Stimulated activated naive CD8-positive, alpha-beta T cell treated with anti-CD3 and anti-CD28 coated beads, Interleukin-15, Interleukin-2, amounts not matched to agents 100 U/mL and 50 U/mL, for 24 hours (primary cell): ENCODE measurements around the gene MRGPRX3.
"Not testable (repeated sequence)": the region's sequence is repeated elsewhere in the genome, so short reads cannot be mapped to it uniquely, and the experiment has no call there.

Source experiments
- ATAC-seq: fragments of 150-1000 bp; cut with Tn5 transposase; one replicate; pipeline ENCODE4 v1.10.0; 2021
- DNase-seq: peaks from one replicate; pipeline ENCODE4 v3.0.0; 2021

Gene MRGPRX3

DNA sequence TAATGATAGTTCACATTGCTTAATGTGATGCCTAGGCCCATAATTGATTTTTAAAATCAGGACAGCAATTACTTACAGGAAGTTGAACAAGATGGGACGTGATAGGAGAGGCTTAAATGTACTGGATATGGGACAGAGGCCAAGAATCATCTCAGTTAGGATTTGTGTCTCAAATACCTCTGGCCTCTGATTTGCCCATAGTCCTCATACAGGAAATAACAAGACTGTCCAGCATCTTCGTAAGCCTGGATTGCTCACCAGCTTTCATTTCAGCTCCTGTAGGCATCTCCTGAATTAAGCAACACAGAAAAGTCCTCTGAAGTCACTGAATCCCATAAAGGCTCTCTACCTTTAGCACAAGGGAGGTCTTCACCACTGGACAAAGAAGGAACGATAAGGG, at the start of gene MRGPRX3:
MRGPRX3 (plus strand) TSS at position 231 of the 400 bp plus-strand sequence. CDS start 4,632 bp downstream, outside the sequence.
- DNase-seq (no peak), ATAC-seq (no peak)

DNA sequence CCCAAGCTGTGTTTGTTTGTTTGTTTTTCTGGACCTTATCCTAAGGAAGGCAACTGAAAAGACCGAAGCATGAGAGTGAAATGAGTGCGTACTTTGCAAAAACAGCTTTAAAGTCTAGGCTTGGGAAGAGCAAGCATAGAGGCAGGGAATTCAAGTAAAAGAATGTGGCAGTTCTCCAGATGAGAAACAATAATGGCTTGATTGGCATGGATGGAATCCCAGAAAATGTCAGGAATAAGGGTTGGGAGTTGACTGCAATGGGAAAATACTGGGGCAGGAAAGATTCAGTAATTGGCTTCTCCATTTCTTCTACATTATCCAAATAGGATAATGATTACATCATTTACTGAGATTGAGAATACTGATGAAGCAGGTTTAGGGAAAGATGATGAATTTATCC, 44.0 kb upstream of the MRGPRX3 start:
- ATAC-seq (no peak), DNase-seq (no peak)

DNA sequence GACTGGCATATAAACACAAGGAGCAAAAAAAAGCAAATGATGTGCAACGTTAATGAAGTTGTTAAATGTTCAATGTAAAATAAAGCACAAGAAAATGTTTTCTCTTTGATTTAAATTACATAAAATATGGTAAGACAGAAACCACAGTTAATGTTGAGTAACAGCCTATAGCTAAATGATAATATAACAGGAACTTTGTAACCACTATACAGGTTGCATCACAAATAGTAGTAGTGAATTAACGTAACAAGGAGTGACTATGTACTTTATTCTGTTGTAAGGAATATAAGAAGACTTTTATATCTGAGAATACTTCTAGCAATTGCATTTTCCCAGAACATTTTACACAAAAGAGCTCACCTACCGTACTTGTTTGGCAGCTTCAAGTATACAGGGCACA, 43.4 kb upstream of the MRGPRX3 start:
- ATAC-seq (no peak), DNase-seq (no peak)

DNA sequence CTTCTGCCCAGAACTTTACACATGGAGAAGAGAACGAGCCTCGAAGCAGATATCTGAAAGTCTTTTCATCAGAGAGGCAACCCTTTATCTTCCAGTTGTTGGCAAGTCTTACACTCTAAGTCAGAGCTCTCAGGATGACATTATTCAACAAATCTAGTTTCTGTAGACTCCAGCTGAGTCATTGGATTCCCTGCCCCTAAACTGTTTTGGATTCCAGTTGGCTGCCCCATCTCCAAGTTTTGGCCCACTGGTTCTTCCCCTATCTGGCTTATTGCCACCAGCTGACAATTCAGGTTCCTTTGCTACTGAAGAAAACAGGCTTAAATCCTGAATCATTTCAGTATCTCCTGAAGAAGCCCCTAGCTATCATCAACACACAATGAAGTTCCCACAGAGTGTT, 40.6 kb upstream of the MRGPRX3 start:
- DNase-seq: no peak
- ATAC-seq: no peak

DNA sequence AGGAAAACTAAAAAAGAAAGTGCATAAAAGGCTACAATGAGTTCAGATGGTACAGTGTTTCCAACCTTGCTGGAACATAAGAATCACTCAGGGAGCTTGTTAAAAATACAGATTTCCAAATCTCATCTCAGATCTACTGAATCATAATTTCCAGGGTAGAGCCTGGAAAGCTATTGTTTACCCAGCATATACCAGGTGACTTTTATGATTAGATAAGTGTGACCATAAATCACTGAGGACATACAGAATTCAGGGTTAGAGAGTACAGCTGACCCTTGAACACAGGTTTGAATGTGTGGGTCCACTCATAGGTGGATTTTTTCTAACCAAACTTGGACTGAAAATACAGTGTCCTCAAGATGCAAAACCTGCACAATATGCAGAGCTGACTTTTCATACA, 38.4 kb upstream of the MRGPRX3 start:
- ATAC-seq: peak; percentile 19
- no peak for DNase-seq

DNA sequence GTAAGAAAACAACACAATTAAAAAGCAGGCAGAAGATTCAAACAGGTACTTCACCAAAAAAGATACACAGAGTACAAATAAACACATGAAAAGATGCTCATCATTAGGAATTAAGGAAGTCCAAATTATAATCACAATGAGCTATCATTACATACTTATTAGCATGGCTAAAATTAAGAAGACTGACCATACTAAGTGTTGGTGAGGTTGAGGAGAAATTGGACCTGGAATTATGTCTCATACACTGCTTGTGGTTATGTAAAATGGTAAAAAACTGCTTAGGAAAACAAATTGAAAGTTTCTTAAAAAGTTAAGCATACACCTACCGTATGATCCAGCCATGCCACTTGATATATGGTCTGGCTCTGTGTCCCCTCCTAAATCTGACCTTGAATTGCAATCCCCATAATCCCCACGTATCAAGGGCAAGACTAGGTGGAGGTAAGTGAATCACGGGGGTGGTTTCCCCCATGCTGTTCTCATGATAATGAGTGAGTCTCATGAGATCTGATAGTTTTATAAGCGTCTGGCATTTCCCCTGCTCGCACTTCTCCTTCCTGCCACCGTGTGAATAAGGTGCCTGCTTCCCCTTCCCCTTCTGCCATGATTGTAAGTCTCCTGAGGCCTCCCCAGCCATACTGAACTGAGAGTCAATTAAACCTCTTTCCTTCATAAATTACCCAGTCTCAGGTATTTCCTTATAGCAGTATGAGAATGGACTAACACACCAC, 31.3 kb upstream of the MRGPRX3 start:
- ATAC-seq: no peak
- no peak for DNase-seq

DNA sequence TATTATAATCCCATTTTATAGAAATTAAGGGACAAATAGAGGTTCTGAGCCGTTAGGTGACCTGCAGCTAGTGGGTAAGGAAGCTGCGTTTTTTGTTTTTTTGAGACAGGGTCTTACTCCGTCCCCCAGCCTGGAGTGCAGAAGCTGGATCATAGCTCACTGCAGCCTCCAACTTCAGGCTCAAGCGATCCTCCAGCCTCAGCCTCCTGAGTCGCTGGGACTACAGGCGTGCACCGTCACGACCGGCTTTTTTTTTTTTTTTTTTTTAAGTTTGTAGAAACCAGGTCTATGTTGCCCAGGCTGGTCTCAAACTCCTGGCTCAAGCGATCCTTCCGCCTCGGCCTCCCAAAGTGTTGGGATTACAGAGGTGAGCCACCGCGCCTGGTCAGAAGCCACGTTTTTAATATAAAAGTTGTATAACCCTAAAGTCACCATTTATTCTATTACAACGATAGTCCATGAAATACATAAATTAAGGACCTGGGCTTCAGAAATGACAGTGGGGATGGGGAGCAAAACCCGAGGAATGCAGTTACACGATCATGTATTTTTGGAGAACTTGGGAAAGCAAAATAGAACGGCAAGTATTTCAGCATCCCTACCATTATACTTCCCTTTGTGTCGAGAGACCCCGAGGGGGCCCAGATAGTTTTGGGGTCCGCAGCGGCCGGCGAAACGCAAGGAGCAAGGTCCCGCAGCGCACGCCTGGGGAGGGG, 27.1 kb upstream of the MRGPRX3 start:
- ATAC-seq (no peak), DNase-seq (no peak)

DNA sequence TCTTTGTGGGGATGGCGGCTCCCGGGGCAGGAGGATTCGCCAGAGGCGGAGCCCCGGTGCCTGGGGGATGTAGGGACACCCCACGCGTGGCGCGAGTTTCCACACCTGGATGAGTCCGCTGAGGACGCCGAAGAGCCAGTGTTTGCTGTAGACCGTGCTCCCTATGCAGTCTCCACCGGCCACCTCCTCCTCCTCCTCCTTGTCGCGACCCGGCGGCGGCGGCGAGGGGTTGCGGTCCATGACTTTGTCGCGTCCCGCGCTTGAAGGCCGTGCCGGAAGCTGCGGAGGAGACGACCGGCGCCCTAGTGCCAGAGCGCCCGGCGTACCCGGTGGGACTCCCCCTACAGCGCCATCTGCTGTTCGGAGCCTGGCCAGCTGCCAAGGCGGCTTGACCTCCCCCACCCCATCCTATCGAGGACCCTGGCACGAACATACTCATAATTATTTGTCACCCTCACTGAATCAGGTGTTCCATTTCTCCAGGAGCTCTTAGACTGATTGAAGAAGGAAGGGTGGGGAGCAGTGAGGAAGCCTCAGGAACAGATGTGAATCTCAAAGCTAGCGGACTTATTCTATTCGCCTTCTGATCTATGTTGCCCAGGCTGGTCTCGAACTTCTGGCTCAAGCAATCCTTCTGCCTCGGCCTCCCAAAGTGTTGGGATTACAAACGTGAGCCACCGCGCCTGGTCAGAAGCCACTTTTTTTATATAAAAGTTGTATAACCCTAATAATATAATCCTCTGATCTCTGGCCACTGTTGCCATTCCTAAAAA, 26.4 kb upstream of the MRGPRX3 start, which contains the start of gene SAAL1:
SAAL1 (minus strand) TSS at position 281 of the 773 bp plus-strand sequence; CDS start at position 240, 41 bp downstream.
- ATAC-seq: peak; percentile 100

DNA sequence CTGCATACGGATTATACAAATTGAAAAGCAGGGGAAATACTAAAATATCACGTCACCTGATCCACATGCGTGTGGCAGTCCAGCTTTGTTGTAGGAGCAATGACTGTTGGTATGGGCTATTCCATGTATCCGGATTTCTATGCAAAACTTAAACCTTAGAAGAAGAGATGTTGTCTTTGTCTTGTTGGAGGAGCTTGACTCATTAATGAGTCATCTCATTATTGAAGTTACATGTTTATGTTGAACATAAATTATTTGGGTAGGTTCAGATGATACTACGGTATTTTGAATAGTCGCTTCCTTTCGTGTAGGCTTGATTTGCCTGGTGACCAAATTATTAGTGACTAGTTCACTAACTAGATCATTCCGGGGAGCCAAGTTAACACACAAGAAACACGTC, 25.7 kb upstream of the MRGPRX3 start:
- ATAC-seq: no peak
- no peak for DNase-seq

More for the DNA sequence above, 26.4 kb upstream of the MRGPRX3 start, which contains the start of gene SAAL1:
- peak; percentile 98 for DNase-seq

DNA sequence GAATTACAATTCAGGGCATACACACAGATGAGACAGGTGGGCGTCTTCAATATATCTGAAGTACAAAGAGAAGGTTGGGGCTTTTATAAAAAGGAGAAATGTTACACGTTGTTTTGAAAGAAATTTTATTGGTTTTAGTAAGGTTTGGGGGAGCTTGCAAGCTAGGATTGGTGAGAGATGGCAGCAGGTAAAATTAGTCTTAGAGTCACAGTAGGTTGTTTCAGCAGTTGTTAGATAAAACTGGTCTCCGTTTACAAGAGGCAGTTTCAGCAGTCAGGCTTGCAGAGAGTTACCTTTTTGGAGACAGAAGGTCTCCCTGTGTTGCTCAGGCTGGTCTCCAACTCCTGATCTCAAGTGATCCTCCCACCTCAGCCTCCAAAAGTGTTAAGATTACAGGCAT, 24.1 kb upstream of the MRGPRX3 start:
- no peak for DNase-seq
- ATAC-seq: no peak

DNA sequence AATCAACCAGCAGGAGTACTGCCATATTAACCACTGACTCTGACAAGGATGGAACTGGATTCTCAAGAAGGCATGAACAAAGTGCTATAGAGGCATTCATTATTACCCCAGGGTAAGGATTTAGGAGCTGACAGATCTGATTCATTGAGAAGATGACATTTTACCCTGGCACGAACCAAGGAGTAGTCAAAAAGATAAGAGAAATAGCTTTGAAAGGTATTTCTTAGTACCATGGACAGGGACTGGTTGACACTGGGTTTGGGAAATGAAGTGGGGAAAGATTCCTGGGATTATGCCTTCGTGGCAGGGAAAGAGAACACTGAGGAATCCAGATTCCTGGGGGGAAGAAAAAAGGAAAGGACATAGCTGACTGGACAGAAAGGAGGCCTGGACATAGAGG, 21.4 kb upstream of the MRGPRX3 start:
- no peak for DNase-seq

DNA sequence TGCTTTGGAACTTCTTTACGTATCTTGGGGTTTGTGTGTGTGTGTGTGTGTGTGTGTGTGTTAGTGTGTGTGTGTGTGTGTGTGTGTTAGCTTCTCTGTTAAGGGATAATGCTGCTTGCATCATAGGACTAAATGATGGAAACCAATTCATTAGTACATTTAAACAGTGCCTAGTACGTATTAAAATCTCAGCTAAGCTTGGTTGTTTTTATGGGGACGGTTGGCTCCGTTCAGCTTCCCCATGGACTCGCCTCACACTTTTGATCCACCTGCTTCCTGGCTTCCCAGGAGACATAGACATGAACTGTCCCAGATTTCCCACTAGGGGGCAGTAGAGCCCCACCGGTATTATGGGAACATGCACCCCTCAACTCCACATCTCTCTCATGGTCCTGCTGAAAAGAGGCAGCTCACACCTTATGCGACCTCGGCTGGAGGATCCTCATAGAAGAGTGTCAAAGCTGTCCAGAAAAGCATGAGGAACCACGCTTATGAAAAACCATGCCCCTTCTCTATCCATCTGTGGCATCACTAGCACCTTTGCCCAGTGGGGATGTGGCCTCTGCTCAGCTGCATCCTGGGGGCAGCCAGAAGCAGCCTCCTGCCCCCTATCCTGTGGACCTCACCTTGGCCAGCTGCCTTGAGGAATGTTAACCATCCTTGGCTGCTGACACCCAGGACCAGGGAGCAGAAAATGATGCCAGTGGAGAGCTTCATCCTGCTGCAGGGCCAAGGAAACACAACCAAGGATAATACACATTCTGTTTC, 16.8 kb upstream of the MRGPRX3 start:
- ATAC-seq (peak; percentile 83), DNase-seq (peak; percentile 70)

More for the DNA sequence above, 21.4 kb upstream of the MRGPRX3 start:
- ATAC-seq: no peak

DNA sequence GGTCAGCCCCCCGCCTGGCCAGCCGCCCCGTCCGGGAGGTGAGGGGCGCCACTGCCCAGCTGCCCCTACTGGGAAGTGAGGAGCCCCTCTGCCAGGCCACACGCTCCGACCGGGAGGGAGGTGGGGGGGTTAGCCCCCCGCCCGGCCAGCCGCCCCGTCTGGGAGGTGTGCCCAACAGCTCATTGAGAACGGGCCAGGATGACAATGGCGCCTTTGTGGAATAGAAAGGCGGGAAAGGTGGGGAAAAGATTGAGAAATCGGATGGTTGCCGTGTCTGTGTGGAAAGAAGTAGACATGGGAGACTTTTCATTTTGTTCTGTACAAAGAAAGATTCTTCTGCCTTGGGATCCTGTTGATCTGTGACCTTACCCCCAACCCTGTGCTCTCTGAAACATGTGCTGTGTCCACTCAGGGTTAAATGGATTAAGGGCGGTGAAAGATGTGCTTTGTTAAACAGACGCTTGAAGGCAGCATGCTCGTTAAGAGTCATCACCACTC, 11.0 kb upstream of the MRGPRX3 start:
- ATAC-seq, DNase-seq: not testable (repeated sequence)

DNA sequence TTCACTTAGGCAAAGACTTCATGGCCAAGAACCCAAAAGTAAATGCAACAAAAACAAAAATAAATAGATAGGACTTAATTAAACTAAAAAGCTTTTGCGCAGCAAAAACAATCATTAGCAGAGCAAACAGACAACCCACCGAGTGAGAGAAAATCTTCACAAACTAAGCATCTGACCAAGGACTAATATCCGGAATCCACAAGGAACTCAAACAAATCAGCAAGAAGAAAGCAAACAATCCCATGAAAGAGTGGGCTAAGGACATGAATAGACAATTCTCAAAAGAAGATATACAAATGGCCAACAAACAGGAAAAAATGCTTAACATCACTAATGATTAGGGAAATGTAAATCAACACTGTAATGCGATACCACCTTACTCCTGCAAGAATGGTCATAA, 1.3 kb upstream of the MRGPRX3 start:
- not testable (repeated sequence) for ATAC-seq, DNase-seq

DNA sequence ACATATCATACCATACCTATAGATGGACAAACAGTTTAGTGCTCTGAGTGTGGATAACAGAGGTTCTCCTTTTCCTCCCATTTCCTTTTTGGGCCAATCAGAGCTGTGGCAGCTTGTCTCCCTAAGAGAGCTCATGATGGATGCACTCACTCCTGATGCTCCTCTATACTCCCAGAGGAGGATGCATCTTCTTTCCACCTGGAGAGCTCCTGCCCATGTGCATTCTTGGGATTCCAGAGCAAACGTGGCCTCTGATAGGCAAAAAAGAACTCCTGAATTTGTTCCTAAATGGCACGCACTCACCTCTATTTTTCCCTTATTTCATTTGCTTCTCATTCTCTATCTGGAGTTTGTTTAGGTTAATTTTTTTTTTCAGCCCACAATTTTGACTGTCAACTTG, 2.9 kb downstream of the MRGPRX3 start:
- ATAC-seq (no peak), DNase-seq (no peak)

DNA sequence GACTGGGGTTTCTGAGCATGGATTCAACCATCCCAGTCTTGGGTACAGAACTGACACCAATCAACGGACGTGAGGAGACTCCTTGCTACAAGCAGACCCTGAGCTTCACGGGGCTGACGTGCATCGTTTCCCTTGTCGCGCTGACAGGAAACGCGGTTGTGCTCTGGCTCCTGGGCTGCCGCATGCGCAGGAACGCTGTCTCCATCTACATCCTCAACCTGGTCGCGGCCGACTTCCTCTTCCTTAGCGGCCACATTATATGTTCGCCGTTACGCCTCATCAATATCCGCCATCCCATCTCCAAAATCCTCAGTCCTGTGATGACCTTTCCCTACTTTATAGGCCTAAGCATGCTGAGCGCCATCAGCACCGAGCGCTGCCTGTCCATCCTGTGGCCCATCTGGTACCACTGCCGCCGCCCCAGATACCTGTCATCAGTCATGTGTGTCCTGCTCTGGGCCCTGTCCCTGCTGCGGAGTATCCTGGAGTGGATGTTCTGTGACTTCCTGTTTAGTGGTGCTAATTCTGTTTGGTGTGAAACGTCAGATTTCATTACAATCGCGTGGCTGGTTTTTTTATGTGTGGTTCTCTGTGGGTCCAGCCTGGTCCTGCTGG, 4.9 kb downstream of the MRGPRX3 start:
- ATAC-seq (no peak), DNase-seq (no peak)

DNA sequence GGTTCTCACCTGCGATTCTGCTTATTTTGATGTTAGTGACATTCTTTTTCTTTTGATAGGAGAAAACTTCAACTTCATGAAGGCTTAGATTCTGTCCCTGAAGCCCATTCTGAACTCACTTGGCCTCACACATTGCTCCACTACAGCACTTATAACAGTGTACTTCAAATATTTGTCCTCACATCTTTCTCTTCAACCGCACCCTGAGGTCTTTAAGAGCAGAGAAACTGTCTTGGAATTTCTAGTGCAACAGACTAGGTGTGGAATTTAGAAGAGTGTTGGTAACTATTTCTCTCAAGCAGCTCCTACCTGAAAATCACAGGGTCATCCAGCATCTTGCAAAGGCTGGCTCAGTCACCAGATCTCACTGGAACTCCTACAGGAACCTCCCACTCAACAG, 7.8 kb downstream of the MRGPRX3 start:
- ATAC-seq (no peak), DNase-seq (no peak)

DNA sequence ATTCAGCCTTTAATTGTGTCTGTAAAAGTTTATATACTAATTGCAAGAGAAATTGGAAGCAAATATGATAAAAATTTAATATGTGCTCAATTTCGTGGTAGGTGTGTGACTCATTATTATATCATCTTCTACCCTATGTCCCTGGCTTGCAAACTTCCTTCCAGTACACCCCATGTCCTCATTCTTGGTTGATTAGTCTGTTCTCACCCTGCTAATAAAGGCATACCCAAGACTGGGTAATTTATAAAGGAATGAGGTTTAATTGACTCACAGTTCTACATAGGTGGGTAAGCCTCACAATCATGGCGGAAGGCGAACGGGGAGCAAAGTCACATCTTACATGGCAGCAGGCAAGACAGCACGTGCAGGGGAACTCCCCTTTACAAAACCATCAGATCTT, 11.9 kb downstream of the MRGPRX3 start:
- DNase-seq: no peak

DNA sequence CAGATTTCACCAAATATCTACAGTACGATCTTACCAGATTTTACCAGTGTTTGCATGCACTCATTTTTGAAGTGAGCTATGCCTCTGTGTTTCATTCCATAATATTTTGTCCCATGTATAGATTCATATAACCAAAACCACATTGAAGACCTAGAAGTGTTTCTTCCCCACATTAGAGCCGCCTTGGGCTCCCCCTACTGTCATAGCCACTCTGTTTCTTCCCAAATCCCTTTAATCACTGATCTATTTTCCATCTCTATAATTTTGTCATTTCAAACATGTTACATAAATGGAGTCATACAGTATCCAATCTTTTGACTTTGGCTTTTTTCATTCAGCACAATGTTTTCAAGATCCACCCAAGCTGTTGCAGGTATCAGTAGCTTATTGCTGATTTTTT, 12.7 kb downstream of the MRGPRX3 start:
- no peak for DNase-seq
- ATAC-seq: no peak

More for the DNA sequence above, 11.9 kb downstream of the MRGPRX3 start:
- ATAC-seq: no peak

DNA sequence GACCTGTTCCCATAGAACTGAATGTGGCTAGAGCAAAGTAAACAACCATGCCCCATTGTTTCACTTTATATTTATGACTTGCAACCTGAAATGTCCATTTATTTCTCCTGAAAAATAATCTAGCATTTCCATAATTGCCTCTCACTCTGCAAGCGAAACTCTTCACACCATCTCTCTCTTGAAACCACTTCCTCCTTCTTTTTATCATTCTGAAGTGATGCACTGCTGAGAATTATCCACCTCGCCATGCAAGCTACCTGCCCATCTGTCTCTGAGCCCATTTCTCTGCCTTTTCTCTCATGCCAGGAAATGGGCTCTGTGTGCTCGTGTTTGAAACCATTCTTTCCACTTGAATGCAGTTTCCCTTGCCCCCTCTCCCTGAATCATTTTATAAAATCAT, 13.5 kb downstream of the MRGPRX3 start:
- DNase-seq: no peak
- no peak for ATAC-seq

DNA sequence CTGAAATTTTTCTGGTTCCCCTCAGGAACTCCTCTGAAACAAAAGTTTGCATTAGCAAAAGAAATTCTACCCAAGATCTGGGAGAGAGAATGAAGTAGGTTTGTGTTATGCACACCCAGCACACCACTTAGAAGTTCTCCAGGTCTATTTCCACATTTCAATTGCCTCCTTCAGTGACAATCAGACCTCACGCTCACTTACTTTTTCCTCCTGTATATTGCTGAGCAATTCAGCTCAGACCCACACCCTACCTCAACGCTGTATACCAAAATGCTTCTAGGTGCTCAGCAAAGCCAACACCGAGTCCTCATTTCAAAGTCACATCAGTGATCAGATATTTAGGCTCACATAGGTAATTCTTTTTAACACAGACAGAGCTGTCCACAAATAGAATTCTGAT, 19.2 kb downstream of the MRGPRX3 start:
- DNase-seq: no peak
- ATAC-seq: no peak
